SU-DHL-6 (cell line): ENCODE measurements around the gene DUSP22.

Experiments used
- H2AFZ ChIP-seq: fragments of 200-600 bp; sonication (generic); 2 replicates; pipeline ENCODE4 v1.6.1; 2014; ENCODE audit warnings: low read depth, mild to moderate bottlenecking, moderate library complexity, mixed read lengths, antibody characterized with exemption, low read length; ENCODE audit not compliant: severe bottlenecking
- H3F3A ChIP-seq: fragments of 200-600 bp; shearing (Covaris generic); 2 replicates; pipeline ENCODE4 v1.6.0; 2016; ENCODE audit warnings: antibody characterized with exemption, mild to moderate bottlenecking; ENCODE audit not compliant: insufficient read depth
- H3K27ac ChIP-seq: fragments of 200-600 bp; sonication (generic); 2 replicates; pipeline ENCODE4 v1.5.1; 2016; ENCODE audit warnings: low read depth, mild to moderate bottlenecking, low read length, moderate library complexity, mixed read lengths
- H3K27me3 ChIP-seq: fragments of 200-600 bp; sonication (generic), shearing (Covaris generic); 2 replicates; pipeline ENCODE4 v1.6.0; 2014; ENCODE audit warnings: mild to moderate bottlenecking, low read length
- H3K36me3 ChIP-seq: fragments of 200-600 bp; sonication (generic); 2 replicates; pipeline ENCODE4 v1.6.1; 2014; ENCODE audit warnings: mild to moderate bottlenecking, low read length, mixed read lengths
- H3K4me2 ChIP-seq: fragments of 300-600, 200-600 bp; shearing (Covaris generic), sonication (generic); 2 replicates; pipeline ENCODE4 v1.6.0; 2014; ENCODE audit warnings: low read length, low read depth, mild to moderate bottlenecking; ENCODE audit not compliant: poor library complexity, severe bottlenecking
- H3K4me3 ChIP-seq: fragments of 200-600 bp; sonication (generic); 2 replicates; pipeline ENCODE4 v1.5.1; 2014; ENCODE audit warnings: antibody characterized with exemption, low read length, mild to moderate bottlenecking, mixed read lengths; ENCODE audit not compliant: insufficient read depth, poor library complexity, severe bottlenecking
- H3K79me2 ChIP-seq: fragments of 200-600 bp; sonication (generic); 2 replicates; pipeline ENCODE4 v1.6.1; 2014; ENCODE audit warnings: mild to moderate bottlenecking, low read length, moderate library complexity; ENCODE audit not compliant: insufficient read depth
- H3K9ac ChIP-seq: fragments of 200-600 bp; sonication (generic); 2 replicates; pipeline ENCODE4 v1.7.0; 2014; ENCODE audit warnings: mild to moderate bottlenecking, low read length
- H3K9me2 ChIP-seq: fragments of 200-600 bp; sonication (generic); replicated peaks from 2 replicates; pipeline ENCODE4 v1.6.1; 2014; ENCODE audit warnings: low read length; ENCODE audit not compliant: insufficient read depth
- H3K9me3 ChIP-seq: fragments of 200-600 bp; sonication (generic); 2 replicates; pipeline ENCODE4 v1.6.1; 2014; ENCODE audit warnings: low read length, mixed read lengths; ENCODE audit not compliant: insufficient read depth
- H4K20me1 ChIP-seq: fragments of 200-600 bp; sonication (generic); 2 replicates; pipeline ENCODE4 v1.6.1; 2014; ENCODE audit warnings: low read depth, mild to moderate bottlenecking, antibody characterized with exemption, low read length, moderate library complexity, mixed read lengths
- EZH2phosphoT487 ChIP-seq: fragments of 200-600 bp; sonication (generic), shearing (Covaris generic); conservative IDR thresholded peaks from 2 replicates; pipeline ENCODE4 v1.6.1; 2018; ENCODE audit warnings: mild to moderate bottlenecking, antibody characterized with exemption, low read length, moderate library complexity, mixed read lengths
- TF ChIP-seq, protein P1 (sequence below): fragments of 200-600 bp; sonication (generic); IDR thresholded peaks from one replicate; pipeline ENCODE4 v1.5.1; 2017; ENCODE audit warnings: antibody characterized with exemption, mild to moderate bottlenecking, low read length, moderate library complexity; ENCODE audit not compliant: insufficient read depth, poor library complexity, severe bottlenecking

DUSP22 gene

GRCh38 chr6:273551-274058 is 18.7 kb upstream of the DUSP22 start:
- no peak overlapping the region for H3K4me3 ChIP-seq
- no peak overlapping the region for H3K9ac ChIP-seq
- no peaks in the 10 kb centered on the region for H3K9me3 ChIP-seq
- peaks cover 15% of the 10 kb centered on the region for H3K27me3 ChIP-seq
- no peak overlapping the region for H3K27ac ChIP-seq
- no peaks in the 10 kb centered on the region; the same call in 1 of the 2 replicates for H4K20me1 ChIP-seq
- H3K36me3 ChIP-seq = no peaks in the 10 kb centered on the region
- H3K4me2 ChIP-seq = no peak overlapping the region
- H3K79me2 ChIP-seq = no peaks in the 10 kb centered on the region
- no peak for TF ChIP-seq EZH2phosphoT487
- TF ChIP-seq, protein P1, sequence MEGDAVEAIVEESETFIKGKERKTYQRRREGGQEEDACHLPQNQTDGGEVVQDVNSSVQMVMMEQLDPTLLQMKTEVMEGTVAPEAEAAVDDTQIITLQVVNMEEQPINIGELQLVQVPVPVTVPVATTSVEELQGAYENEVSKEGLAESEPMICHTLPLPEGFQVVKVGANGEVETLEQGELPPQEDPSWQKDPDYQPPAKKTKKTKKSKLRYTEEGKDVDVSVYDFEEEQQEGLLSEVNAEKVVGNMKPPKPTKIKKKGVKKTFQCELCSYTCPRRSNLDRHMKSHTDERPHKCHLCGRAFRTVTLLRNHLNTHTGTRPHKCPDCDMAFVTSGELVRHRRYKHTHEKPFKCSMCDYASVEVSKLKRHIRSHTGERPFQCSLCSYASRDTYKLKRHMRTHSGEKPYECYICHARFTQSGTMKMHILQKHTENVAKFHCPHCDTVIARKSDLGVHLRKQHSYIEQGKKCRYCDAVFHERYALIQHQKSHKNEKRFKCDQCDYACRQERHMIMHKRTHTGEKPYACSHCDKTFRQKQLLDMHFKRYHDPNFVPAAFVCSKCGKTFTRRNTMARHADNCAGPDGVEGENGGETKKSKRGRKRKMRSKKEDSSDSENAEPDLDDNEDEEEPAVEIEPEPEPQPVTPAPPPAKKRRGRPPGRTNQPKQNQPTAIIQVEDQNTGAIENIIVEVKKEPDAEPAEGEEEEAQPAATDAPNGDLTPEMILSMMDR = no peak
- H3F3A ChIP-seq = 0 out of 2 replicates have a peak, but pooled peaks cover 5% of the 10 kb centered on the region
- no peak overlapping the region for H2AFZ ChIP-seq
- no peaks in the 10 kb centered on the region for H3K9me2 ChIP-seq

GRCh38 chr6:277746-278145 is 14.5 kb upstream of the DUSP22 start:
- no peak overlapping the region for H3K4me2 ChIP-seq
- TF ChIP-seq, protein P1 = no peak
- H2AFZ ChIP-seq = no peak overlapping the region
- H3K36me3 ChIP-seq = no peaks in the 10 kb centered on the region
- no peaks in the 10 kb centered on the region for H4K20me1 ChIP-seq
- H3K27me3 ChIP-seq = peaks cover 1% of the 10 kb centered on the region; the same call in 1 of the 2 replicates
- H3K9ac ChIP-seq = no peak overlapping the region
- no peak overlapping the region for H3K27ac ChIP-seq
- no peaks in the 10 kb centered on the region for H3K79me2 ChIP-seq
- H3K9me3 ChIP-seq = no peaks in the 10 kb centered on the region
- H3K9me2 ChIP-seq = no peaks in the 10 kb centered on the region
- H3K4me3 ChIP-seq = no peak overlapping the region
- H3F3A ChIP-seq = no peaks in the 10 kb centered on the region

GRCh38 chr6:278494-278893 is 13.8 kb upstream of the DUSP22 start:
- Histone ChIP-seq H3K36me3 (no peaks in the 10 kb centered on the region), H3K27me3 (no peaks in the 10 kb centered on the region)

More at GRCh38 chr6:278494-278893, 13.8 kb upstream of the DUSP22 start:
- Histone ChIP-seq H3K9ac (no peak overlapping the region), H3K4me3 (no peak overlapping the region), H3F3A (no peaks in the 10 kb centered on the region), H3K79me2 (no peaks in the 10 kb centered on the region), H3K4me2 (no peak overlapping the region), H3K9me2 (no peaks in the 10 kb centered on the region), H3K27ac (no peak overlapping the region), H2AFZ (no peak overlapping the region), H4K20me1 (no peaks in the 10 kb centered on the region), H3K9me3 (no peaks in the 10 kb centered on the region)
- no peak for TF ChIP-seq EZH2phosphoT487
- TF ChIP-seq, protein P1 = no peak
